ENCODE measurements around the gene PREX1. TPM values are rescaled to one million over a fixed set of nuclear protein-coding genes. Genes with fewer than 3 reads are reported as not detected.

Gene PREX1
- total RNA-seq, 4 donors from 2014 or later: 7.5 to 10.9 (median 9.1) TPM

GRCh38 chr20:48574383-48574782 lies 253.4 kb downstream of the PREX1 start:
- no peaks in the 10 kb centered on the region for H3K9me3 ChIP-seq
- ATAC-seq: no peak
- no peaks in the 10 kb centered on the region for H3K27me3 ChIP-seq
- peaks cover 4 to 5% of the 10 kb centered on the region in 2 donors for H3K4me1 ChIP-seq
- no peak overlapping the region for H3K27ac ChIP-seq
- in situ Hi-C loops (cut with MboI; ENCODE audit: low sequenced_read_pairs in 4 of 4) (no loop called here), intact Hi-C loops (cut with DNase I; ENCODE audit: low total_unique reads) (no loop called here)
- no peaks in the 10 kb centered on the region for H3K36me3 ChIP-seq
- TF ChIP-seq CTCF (IDR thresholded peaks at IDR 0.05 in 4 of 5, conservative IDR thresholded peaks at IDR 0.05 in 1 of 5) (no peak), POLR2A (IDR thresholded peaks at IDR 0.05) (no peak)
- H3K4me3 ChIP-seq: no peak overlapping the region
- DNase-seq: no peak

Other genes with a start within 250 kb of the PREX1 start
- gene ARFGEF2, start 93.7 kb upstream of the PREX1 start, total RNA-seq: 10 to 100 TPM; 25.6 to 41.0 (median 33.5) TPM
- 10 to 100 TPM; 44.0 to 59.6 (median 58.3) TPM for gene CSE1L, start 218.3 kb upstream of the PREX1 start, total RNA-seq

Measured in gastrocnemius medialis (tissue), 4 donors.